Omental fat pad (tissue), 4 donors: ENCODE results near the gene OR2A14. TPM values are rescaled to one million over a fixed set of nuclear protein-coding genes. Genes with fewer than 3 reads are reported as not detected.

ENCODE experiments used
- ATAC-seq: fragments of 150-250 bp; one replicate; pipeline ENCODE4 v1.9.1; 2016; ENCODE audit warnings: mild to moderate bottlenecking, moderate library complexity; ENCODE audit not compliant: low FRiP score
- DNase-seq: peaks from one replicate; pipeline ENCODE4 v3.0.0-alpha.2; 2019; ENCODE audit warnings: low spot score
- CTCF ChIP-seq, 3 donors: fragments of 450-650 bp; IDR thresholded peaks; one replicate each; pipeline ENCODE4 v1.5.1; 2016 to 2017; ENCODE audit warnings: antibody characterized with exemption in 3 of 3, mild to moderate bottlenecking in 3 of 3, moderate library complexity in 2 of 3
- total RNA-seq, 4 donors: library from RNA; depleted of rRNA; stranded (reverse); fragments of >200 nt; gene quantifications; one replicate each; pipeline ENCODE4 v1.1.0, GENCODE V29; 2016

OR2A14 gene
- not detected for total RNA-seq

GRCh38 chr7:144122876-144123275, at the start of gene OR2A14:
Gene OR2A14 (plus strand): TSS chr7:144123176. CDS start chr7:144129113, 5,937 bp downstream.
- no peak for TF ChIP-seq CTCF (IDR thresholded peaks at IDR 0.05)
- DNase-seq (no peak), ATAC-seq (no peak)

- ATAC-seq: no peak
- TF ChIP-seq CTCF (IDR thresholded peaks at IDR 0.05): no peak
- no peak for DNase-seq
Measured at GRCh38 chr7:144074374-144074773, 48.6 kb upstream of the OR2A14 start.

- ATAC-seq (no peak), DNase-seq (no peak)
- TF ChIP-seq CTCF (IDR thresholded peaks at IDR 0.05): no peak
Measured at GRCh38 chr7:144085978-144086377, 37.0 kb upstream of the OR2A14 start, which contains the start of gene OR2A12. Gene OR2A12 (plus strand): TSS chr7:144086278. CDS start chr7:144095108, 8,830 bp downstream.

- ATAC-seq (no peak), DNase-seq (no peak)
- TF ChIP-seq CTCF (IDR thresholded peaks at IDR 0.05): no peak
Measured at GRCh38 chr7:144086730-144087129, 36.2 kb upstream of the OR2A14 start.

GRCh38 chr7:144087230-144087629, 35.7 kb upstream of the OR2A14 start:
- no peak for TF ChIP-seq CTCF (IDR thresholded peaks at IDR 0.05)
- ATAC-seq: no peak
- no peak for DNase-seq

- no peak for TF ChIP-seq CTCF (IDR thresholded peaks at IDR 0.05)
- DNase-seq (no peak), ATAC-seq (no peak)
Measured at GRCh38 chr7:144090667-144091066, 32.3 kb upstream of the OR2A14 start.

GRCh38 chr7:144098776-144099175, 24.2 kb upstream of the OR2A14 start:
- DNase-seq (no peak), ATAC-seq (no peak)
- TF ChIP-seq CTCF (IDR thresholded peaks at IDR 0.05): no peak
